K562 (cell line): ENCODE results near the gene ZNF692. TPM values are rescaled to one million over a fixed set of nuclear protein-coding genes. Genes with fewer than 3 reads are reported as not detected.

Experiments used
- ATF1 ChIP-seq, 2 experiments: fragments of 450-650 bp in 1 of 2; IDR thresholded peaks; 2 replicates each; pipeline ENCODE4 v1.6.1; 2016; ENCODE audit warnings: missing compliant biosample characterization in 1 of 2, missing genetic modification characterization in 1 of 2
- CUX1 ChIP-seq: fragments of 200-800 bp; sonication (Bioruptor generic); IDR thresholded peaks from 2 replicates; pipeline ENCODE4 v1.6.1; 2016; ENCODE audit warnings: missing genetic modification characterization, missing compliant biosample characterization
- EHMT2 ChIP-seq: fragments of 450-650 bp; IDR thresholded peaks from 2 replicates; pipeline ENCODE4 v1.6.1; 2018; ENCODE audit warnings: antibody characterized with exemption
- GTF2E2 ChIP-seq: fragments of 200-800 bp; sonication (Bioruptor generic); IDR thresholded peaks from 2 replicates; pipeline ENCODE4 v1.6.1; 2016; ENCODE audit warnings: missing genetic modification characterization, missing compliant biosample characterization
- KAT7 ChIP-seq: sonication (generic); formaldehyde crosslinking; IDR thresholded peaks from 2 replicates; pipeline ENCODE4 v1.8.0; 2022; ENCODE audit warnings: missing genetic modification reagents, mild to moderate bottlenecking, borderline replicate concordance
- MEF2A ChIP-seq: IDR thresholded peaks from 2 replicates; pipeline ENCODE4 v1.6.1; 2011; ENCODE audit warnings: low read depth, mild to moderate bottlenecking, low read length, moderate library complexity; ENCODE audit not compliant: control insufficient read depth
- MLX ChIP-seq, 2 experiments: fragments of 450-650 bp in 1 of 2; sonication (generic) in 1 of 2; formaldehyde crosslinking; conservative IDR thresholded peaks; 2 replicates each; pipeline versions ENCODE4 v1.4.0 to v1.8.1; 2020 to 2022; ENCODE audit warnings: mild to moderate bottlenecking in 1 of 2, missing genetic modification reagents in 1 of 2
- MTA3 ChIP-seq: fragments of 450-650 bp; formaldehyde crosslinking; IDR thresholded peaks from 2 replicates; pipeline ENCODE4 v1.6.1; 2017; ENCODE audit warnings: mild to moderate bottlenecking, borderline replicate concordance
- POLR2AphosphoS2 ChIP-seq: IDR thresholded peaks from 2 replicates; pipeline ENCODE4 v1.6.1; 2012; ENCODE audit warnings: low read length, improper control_type of control experiment
- RBM34 ChIP-seq: fragments of 200-400 bp; formaldehyde crosslinking; IDR thresholded peaks from 2 replicates; pipeline ENCODE4 v1.6.1; 2018; ENCODE audit warnings: low read length, borderline replicate concordance; ENCODE audit not compliant: insufficient read depth
- SMARCA5 ChIP-seq: fragments of 450-650 bp; IDR thresholded peaks from 2 replicates; pipeline ENCODE4 v1.6.1; 2016
- TAF15 ChIP-seq: fragments of 200-400 bp; formaldehyde crosslinking; IDR thresholded peaks from 2 replicates; pipeline ENCODE4 v1.6.1; 2017; ENCODE audit warnings: mild to moderate bottlenecking, low read depth, low read length, moderate library complexity
- TSC22D4 ChIP-seq: fragments of 450-650 bp; IDR thresholded peaks from 2 replicates; pipeline ENCODE4 v1.6.1; 2016; ENCODE audit warnings: missing genetic modification characterization, missing biosample characterization, control low read depth
- XRCC4 ChIP-seq: IDR thresholded peaks from one replicate; pipeline ENCODE4 v1.6.1; 2011; ENCODE audit not compliant: insufficient read depth, insufficient read length; ENCODE audit errors: extremely low read depth
- ZFPM2 ChIP-seq: fragments of 250-450 bp; sonication (Bioruptor Pico); IDR thresholded peaks from 2 replicates; pipeline ENCODE4 v1.5.1; 2022; ENCODE audit warnings: mild to moderate bottlenecking
- ZFX ChIP-seq: sonication (generic); formaldehyde crosslinking; IDR thresholded peaks from 2 replicates; pipeline ENCODE4 v1.8.0; 2022; ENCODE audit warnings: mild to moderate bottlenecking, missing genetic modification reagents, moderate library complexity
- ZNF143 ChIP-seq: sonication (generic); formaldehyde crosslinking; IDR thresholded peaks from 2 replicates; pipeline ENCODE4 v1.9.0; 2022; ENCODE audit warnings: mild to moderate bottlenecking, missing genetic modification reagents
- ZNF197 ChIP-seq: fragments of 200-800 bp; sonication (Bioruptor generic); IDR thresholded peaks from 2 replicates; pipeline ENCODE4 v1.6.1; 2016; ENCODE audit warnings: low read depth, missing genetic modification characterization, missing compliant biosample characterization
- ZNF644 ChIP-seq: fragments of 200-800 bp; sonication (Bioruptor generic); IDR thresholded peaks from 2 replicates; pipeline ENCODE4 v1.6.1; 2016; ENCODE audit warnings: low read depth, missing genetic modification characterization, missing compliant biosample characterization
- polyA plus RNA-seq, 8 experiments: library from polyadenylated mRNA; depleted of rRNA in 4 of 8; stranded (reverse) in 5 of 8; unstranded in 3 of 8; fragments of >200 nt; fragmentation: Nextera tagmentation in 2 of 8; fragmentation: Illumina TruSeq in 1 of 8; extraction: Ambion mirVana in 2 of 8; extraction: Trizol in 1 of 8; gene quantifications; 2 replicates each; pipeline versions ENCODE4 v1.2.1 to v1.2.3, GENCODE V29; 2011 to 2014; ENCODE audit warnings: inconsistent platforms in 1 of 8, missing spikeins in 1 of 8
- total RNA-seq, 7 experiments: library from RNA; depleted of rRNA in 6 of 7; stranded (reverse); fragments of >200 nt in 6 of 7; fragmentation: Illumina TruSeq in 2 of 7; extraction: Trizol in 2 of 7; gene quantifications; 2 replicates each; pipeline versions ENCODE4 v1.2.1 to v1.2.3, GENCODE V29; 2011 to 2021; ENCODE audit warnings: low replicate concordance in 1 of 7
- TF ChIP-seq, protein P1 (sequence below): fragments of 450-650 bp; IDR thresholded peaks from 2 replicates; pipeline ENCODE4 v1.6.1; 2017; ENCODE audit warnings: mild to moderate bottlenecking, moderate library complexity
- TF ChIP-seq, protein P2 (sequence below): fragments of 250-450 bp; sonication (Bioruptor Pico); IDR thresholded peaks from 2 replicates; pipeline ENCODE4 v1.6.1; 2021; ENCODE audit warnings: mild to moderate bottlenecking

Gene ZNF692
- total and polyA plus RNA-seq, 9 of the 15 experiments (the other 6 are each of a cell fraction or from before 2014, with no cell fraction given): 8.4 to 143 (median 55.9) TPM

GRCh38 chr1:248873409-248873992, 14.6 kb upstream of the ZNF692 start (continued):
- 0 out of 2 replicates have a peak, but pooled peaks have one; percentile 48 for TF ChIP-seq CUX1 (CRISPR knock-in tag)
- TF ChIP-seq EHMT2: no peak
- TF ChIP-seq MEF2A: peak; percentile 47; the same call in 1 of the 2 replicates
- no peak for TF ChIP-seq XRCC4
- no peak for TF ChIP-seq ZNF644
- TF ChIP-seq ZFX (CRISPR knock-in tag): peak; percentile 94
- no peak for TF ChIP-seq POLR2AphosphoS2
- no peak; the same call in none of the 2 replicates for TF ChIP-seq MTA3
- TF ChIP-seq SMARCA5: no peak; the same call in 1 of the 2 replicates
- TF ChIP-seq ZNF143 (CRISPR knock-in tag): no peak
- no peak for TF ChIP-seq ZFPM2 (CRISPR knock-in tag)
- no peak; the same call in 1 of the 2 replicates for TF ChIP-seq GTF2E2
- TF ChIP-seq RBM34: no peak
- no peak for TF ChIP-seq MLX (CRISPR knock-in tag; conservative IDR thresholded peaks at IDR 0.05)
- TF ChIP-seq ATF1 (CRISPR knock-in tag; IDR thresholded peaks at IDR 0.05): no peak
- no peak for TF ChIP-seq ATF1 (tag; IDR thresholded peaks at IDR 0.05)
- no peak for TF ChIP-seq TAF15
- TF ChIP-seq ZNF197 (CRISPR knock-in tag): peak; percentile 80; the same call in 1 of the 2 replicates
- TF ChIP-seq, protein P1, sequence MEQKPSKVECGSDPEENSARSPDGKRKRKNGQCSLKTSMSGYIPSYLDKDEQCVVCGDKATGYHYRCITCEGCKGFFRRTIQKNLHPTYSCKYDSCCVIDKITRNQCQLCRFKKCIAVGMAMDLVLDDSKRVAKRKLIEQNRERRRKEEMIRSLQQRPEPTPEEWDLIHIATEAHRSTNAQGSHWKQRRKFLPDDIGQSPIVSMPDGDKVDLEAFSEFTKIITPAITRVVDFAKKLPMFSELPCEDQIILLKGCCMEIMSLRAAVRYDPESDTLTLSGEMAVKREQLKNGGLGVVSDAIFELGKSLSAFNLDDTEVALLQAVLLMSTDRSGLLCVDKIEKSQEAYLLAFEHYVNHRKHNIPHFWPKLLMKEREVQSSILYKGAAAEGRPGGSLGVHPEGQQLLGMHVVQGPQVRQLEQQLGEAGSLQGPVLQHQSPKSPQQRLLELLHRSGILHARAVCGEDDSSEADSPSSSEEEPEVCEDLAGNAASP: no peak
- TF ChIP-seq KAT7 (CRISPR knock-in tag): peak; percentile 81
- TF ChIP-seq TSC22D4 (tag): no peak
- TF ChIP-seq, protein P2, sequence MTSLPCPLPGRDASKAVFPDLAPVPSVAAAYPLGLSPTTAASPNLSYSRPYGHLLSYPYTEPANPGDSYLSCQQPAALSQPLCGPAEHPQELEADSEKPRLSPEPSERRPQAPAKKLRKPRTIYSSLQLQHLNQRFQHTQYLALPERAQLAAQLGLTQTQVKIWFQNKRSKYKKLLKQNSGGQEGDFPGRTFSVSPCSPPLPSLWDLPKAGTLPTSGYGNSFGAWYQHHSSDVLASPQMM (CRISPR knock-in tag): no peak
